PC-9 (cell line): ENCODE data around the gene HSBP1L1.

ENCODE experiments used
- EZH2 ChIP-seq: fragments of 200-600 bp; sonication (generic); IDR thresholded peaks from 2 replicates; pipeline ENCODE4 v1.8.0; 2017; ENCODE audit warnings: antibody characterized with exemption, low read depth
- TF ChIP-seq, protein P1 (sequence below): fragments of 200-600 bp; sonication (generic); conservative IDR thresholded peaks from 2 replicates; pipeline ENCODE4 v1.6.1; 2017; ENCODE audit warnings: mixed run types, antibody characterized with exemption, mild to moderate bottlenecking, moderate library complexity

- TF ChIP-seq, protein P1, sequence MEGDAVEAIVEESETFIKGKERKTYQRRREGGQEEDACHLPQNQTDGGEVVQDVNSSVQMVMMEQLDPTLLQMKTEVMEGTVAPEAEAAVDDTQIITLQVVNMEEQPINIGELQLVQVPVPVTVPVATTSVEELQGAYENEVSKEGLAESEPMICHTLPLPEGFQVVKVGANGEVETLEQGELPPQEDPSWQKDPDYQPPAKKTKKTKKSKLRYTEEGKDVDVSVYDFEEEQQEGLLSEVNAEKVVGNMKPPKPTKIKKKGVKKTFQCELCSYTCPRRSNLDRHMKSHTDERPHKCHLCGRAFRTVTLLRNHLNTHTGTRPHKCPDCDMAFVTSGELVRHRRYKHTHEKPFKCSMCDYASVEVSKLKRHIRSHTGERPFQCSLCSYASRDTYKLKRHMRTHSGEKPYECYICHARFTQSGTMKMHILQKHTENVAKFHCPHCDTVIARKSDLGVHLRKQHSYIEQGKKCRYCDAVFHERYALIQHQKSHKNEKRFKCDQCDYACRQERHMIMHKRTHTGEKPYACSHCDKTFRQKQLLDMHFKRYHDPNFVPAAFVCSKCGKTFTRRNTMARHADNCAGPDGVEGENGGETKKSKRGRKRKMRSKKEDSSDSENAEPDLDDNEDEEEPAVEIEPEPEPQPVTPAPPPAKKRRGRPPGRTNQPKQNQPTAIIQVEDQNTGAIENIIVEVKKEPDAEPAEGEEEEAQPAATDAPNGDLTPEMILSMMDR = no peak
- no peak for TF ChIP-seq EZH2
Measured at GRCh38 chr18:79935499-79935898, 28.9 kb upstream of the HSBP1L1 start.
